Panc1 (cell line): ENCODE results near the gene IRX3. TPM values are rescaled to one million over a fixed set of nuclear protein-coding genes. Genes with fewer than 3 reads are reported as not detected.

Experiments
- ATAC-seq: fragments of 200-7000 bp; cut with Tn5 transposase; 2 replicates; pipeline ENCODE4 v1.9.1; 2020; ENCODE audit warnings: mild to moderate bottlenecking, moderate library complexity
- BruUV-seq: library from RNA; stranded (reverse); fragments of 400-500 nt; replicated peaks from 2 replicates; lab custom pipeline; 2021; lab: Mats Ljungman, UMichigan
- CTCF ChIA-PET: fragments of 300-600 bp; sonication (Branson Sonifier 250); formaldehyde crosslinking; loops from one replicate; lab custom pipeline; 2022; ENCODE audit warnings: antibody characterized with exemption; lab: Charles Lee
- POLR2A ChIA-PET: fragments of 300-600 bp; sonication (Branson Sonifier 250); formaldehyde crosslinking; loops from one replicate; lab custom pipeline; 2022; ENCODE audit warnings: antibody characterized with exemption; lab: Charles Lee
- DNase-seq: peaks from one replicate; pipeline ENCODE4 v3.0.0-alpha.2; 2010; ENCODE audit warnings: low read depth, low spot score
- H3K27ac ChIP-seq: 2 replicates; pipeline ENCODE4 v1.5.1; 2011; ENCODE audit warnings: mild to moderate bottlenecking, low read length, inconsistent platforms
- H3K27me3 ChIP-seq: fragments of 200-500 bp; sonication (Bioruptor generic); 2 replicates; pipeline ENCODE4 v1.6.0; 2014; ENCODE audit warnings: low read length, inconsistent platforms; ENCODE audit not compliant: control insufficient read depth, insufficient read depth
- H3K36me3 ChIP-seq: fragments of 200-500 bp; sonication (Bioruptor generic); 2 replicates; pipeline ENCODE4 v1.5.1; 2014; ENCODE audit warnings: inconsistent platforms, mild to moderate bottlenecking, low read length, moderate library complexity; ENCODE audit not compliant: control insufficient read depth, insufficient read depth
- H3K4me1 ChIP-seq: 2 replicates; pipeline ENCODE4 v1.5.1; 2011; ENCODE audit warnings: inconsistent platforms, mild to moderate bottlenecking, low read length, moderate library complexity; ENCODE audit not compliant: control insufficient read depth, insufficient read depth
- H3K4me3 ChIP-seq, 2 experiments: 2 replicates each; pipeline ENCODE4 v1.5.1; 2011 to 2012; ENCODE audit warnings: low read depth in 2 of 2, low read length in 2 of 2, mild to moderate bottlenecking in 2 of 2, inconsistent platforms in 1 of 2, moderate library complexity in 1 of 2
- H3K9me3 ChIP-seq: fragments of 200-500 bp; sonication (Bioruptor generic); 2 replicates; pipeline ENCODE4 v1.5.1; 2014; ENCODE audit warnings: low read depth, mild to moderate bottlenecking, inconsistent platforms, low read length, moderate library complexity; ENCODE audit not compliant: control insufficient read depth, insufficient read depth
- POLR2AphosphoS5 ChIP-seq: IDR thresholded peaks from 2 replicates; pipeline ENCODE4 v1.6.1; 2012; ENCODE audit warnings: mild to moderate bottlenecking, low read depth, low read length, moderate library complexity
- SIN3A ChIP-seq: IDR thresholded peaks from 2 replicates; pipeline ENCODE4 v1.6.1; 2012; ENCODE audit warnings: low read depth, mild to moderate bottlenecking, low read length, moderate library complexity, borderline replicate concordance; ENCODE audit not compliant: insufficient read depth
- TCF7L2 ChIP-seq: IDR thresholded peaks from 2 replicates; pipeline ENCODE4 v1.6.1; 2011; ENCODE audit warnings: mild to moderate bottlenecking, low read depth, low read length, inconsistent platforms
- in situ Hi-C: cut with HindIII; loops from 2 replicates; pipeline ENCODE4 v1.10.0; 2016; ENCODE audit warnings: low sequenced_read_pairs, low pct_unique_long_range_greater_than_20kb
- intact Hi-C: fragments of 100-400 bp; cut with micrococcal nuclease; formaldehyde crosslinking; loops from one replicate; pipeline ENCODE4 v1.10.0; 2022; ENCODE audit not compliant: unreplicated experiment
- total RNA-seq: library from RNA; stranded (reverse); gene quantifications from one replicate; pipeline ENCODE4 v1.2.1, GENCODE V29; 2021; ENCODE audit not compliant: unreplicated experiment
- TF ChIP-seq, protein P1 (sequence below), 2 experiments: IDR thresholded peaks; 2 replicates each; pipeline ENCODE4 v1.6.1; 2011 to 2012; ENCODE audit warnings: low read depth in 2 of 2, control low read depth in 1 of 2, low read length in 1 of 2, mild to moderate bottlenecking in 1 of 2, moderate library complexity in 1 of 2; ENCODE audit not compliant: insufficient read depth in 1 of 2
- TF ChIP-seq, protein P2 (sequence below): fragments of 450-650 bp; IDR thresholded peaks from 2 replicates; pipeline ENCODE4 v1.5.1; 2017; ENCODE audit warnings: mild to moderate bottlenecking

Gene IRX3
- total RNA-seq, 1 experiment from 2014 or later = 7.0 TPM

DNA sequence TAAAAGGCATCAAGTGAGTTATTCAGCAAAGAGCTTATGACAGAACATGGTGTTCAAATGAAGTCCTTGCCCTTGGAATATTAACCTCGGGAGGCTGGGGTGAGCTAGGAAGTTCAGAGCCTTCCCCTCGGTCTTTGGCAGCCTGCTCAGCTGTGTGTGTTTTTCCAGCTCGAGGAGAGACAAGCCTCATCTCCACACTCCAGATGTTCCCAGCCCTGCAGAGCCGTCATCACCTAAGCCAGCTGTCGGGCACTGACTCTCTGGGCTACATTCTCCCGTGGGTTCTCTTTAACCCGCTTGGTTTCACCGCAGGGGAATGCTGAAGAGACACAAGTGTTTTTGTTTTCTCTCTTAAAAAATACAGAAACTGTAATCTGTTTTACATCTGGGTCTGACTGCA lies 47.1 kb downstream of the IRX3 start:
- Histone ChIP-seq H3K27me3 (no peaks in the 10 kb centered on the region), H3K9me3 (no peaks in the 10 kb centered on the region), H3K36me3 (no peaks in the 10 kb centered on the region), H3K4me1 (no peaks in the 10 kb centered on the region), H3K4me3 (no peak overlapping the region), H3K27ac (no peak overlapping the region)
- POLR2A ChIA-PET = no interaction called here
- DNase-seq (no peak), ATAC-seq (no peak)
- in situ Hi-C loops = no loop called here
- intact Hi-C loops = no loop called here
- CTCF ChIA-PET = no interaction called here
- TF ChIP-seq SIN3A = no peak
- TF ChIP-seq TCF7L2 = no peak
- TF ChIP-seq, protein P1, sequence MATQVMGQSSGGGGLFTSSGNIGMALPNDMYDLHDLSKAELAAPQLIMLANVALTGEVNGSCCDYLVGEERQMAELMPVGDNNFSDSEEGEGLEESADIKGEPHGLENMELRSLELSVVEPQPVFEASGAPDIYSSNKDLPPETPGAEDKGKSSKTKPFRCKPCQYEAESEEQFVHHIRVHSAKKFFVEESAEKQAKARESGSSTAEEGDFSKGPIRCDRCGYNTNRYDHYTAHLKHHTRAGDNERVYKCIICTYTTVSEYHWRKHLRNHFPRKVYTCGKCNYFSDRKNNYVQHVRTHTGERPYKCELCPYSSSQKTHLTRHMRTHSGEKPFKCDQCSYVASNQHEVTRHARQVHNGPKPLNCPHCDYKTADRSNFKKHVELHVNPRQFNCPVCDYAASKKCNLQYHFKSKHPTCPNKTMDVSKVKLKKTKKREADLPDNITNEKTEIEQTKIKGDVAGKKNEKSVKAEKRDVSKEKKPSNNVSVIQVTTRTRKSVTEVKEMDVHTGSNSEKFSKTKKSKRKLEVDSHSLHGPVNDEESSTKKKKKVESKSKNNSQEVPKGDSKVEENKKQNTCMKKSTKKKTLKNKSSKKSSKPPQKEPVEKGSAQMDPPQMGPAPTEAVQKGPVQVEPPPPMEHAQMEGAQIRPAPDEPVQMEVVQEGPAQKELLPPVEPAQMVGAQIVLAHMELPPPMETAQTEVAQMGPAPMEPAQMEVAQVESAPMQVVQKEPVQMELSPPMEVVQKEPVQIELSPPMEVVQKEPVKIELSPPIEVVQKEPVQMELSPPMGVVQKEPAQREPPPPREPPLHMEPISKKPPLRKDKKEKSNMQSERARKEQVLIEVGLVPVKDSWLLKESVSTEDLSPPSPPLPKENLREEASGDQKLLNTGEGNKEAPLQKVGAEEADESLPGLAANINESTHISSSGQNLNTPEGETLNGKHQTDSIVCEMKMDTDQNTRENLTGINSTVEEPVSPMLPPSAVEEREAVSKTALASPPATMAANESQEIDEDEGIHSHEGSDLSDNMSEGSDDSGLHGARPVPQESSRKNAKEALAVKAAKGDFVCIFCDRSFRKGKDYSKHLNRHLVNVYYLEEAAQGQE (IDR thresholded peaks at IDR 0.05; ENCODE audit: insufficient read depth in 1 of 2, low read depth in 2 of 2, low read length in 1 of 2) = no peak
- TF ChIP-seq POLR2AphosphoS5 = no peak
- TF ChIP-seq, protein P2, sequence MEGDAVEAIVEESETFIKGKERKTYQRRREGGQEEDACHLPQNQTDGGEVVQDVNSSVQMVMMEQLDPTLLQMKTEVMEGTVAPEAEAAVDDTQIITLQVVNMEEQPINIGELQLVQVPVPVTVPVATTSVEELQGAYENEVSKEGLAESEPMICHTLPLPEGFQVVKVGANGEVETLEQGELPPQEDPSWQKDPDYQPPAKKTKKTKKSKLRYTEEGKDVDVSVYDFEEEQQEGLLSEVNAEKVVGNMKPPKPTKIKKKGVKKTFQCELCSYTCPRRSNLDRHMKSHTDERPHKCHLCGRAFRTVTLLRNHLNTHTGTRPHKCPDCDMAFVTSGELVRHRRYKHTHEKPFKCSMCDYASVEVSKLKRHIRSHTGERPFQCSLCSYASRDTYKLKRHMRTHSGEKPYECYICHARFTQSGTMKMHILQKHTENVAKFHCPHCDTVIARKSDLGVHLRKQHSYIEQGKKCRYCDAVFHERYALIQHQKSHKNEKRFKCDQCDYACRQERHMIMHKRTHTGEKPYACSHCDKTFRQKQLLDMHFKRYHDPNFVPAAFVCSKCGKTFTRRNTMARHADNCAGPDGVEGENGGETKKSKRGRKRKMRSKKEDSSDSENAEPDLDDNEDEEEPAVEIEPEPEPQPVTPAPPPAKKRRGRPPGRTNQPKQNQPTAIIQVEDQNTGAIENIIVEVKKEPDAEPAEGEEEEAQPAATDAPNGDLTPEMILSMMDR = no peak
- no TSS peak for BruUV-seq

GRCh38 chr16:54236773-54237172 lies 49.8 kb downstream of the IRX3 start:
- DNase-seq = no peak
- no peaks in the 10 kb centered on the region for H3K27me3 ChIP-seq
- no peaks in the 10 kb centered on the region for H3K4me1 ChIP-seq
- intact Hi-C loops = no loop called here
- H3K27ac ChIP-seq = no peak overlapping the region
- H3K4me3 ChIP-seq = no peak overlapping the region
- POLR2A ChIA-PET = no interaction called here
- CTCF ChIA-PET = no interaction called here
- in situ Hi-C loops = no loop called here
- no TSS peak for BruUV-seq
- H3K36me3 ChIP-seq = no peaks in the 10 kb centered on the region
- no peaks in the 10 kb centered on the region for H3K9me3 ChIP-seq
- no peak for ATAC-seq
- TF ChIP-seq TCF7L2 = no peak
- TF ChIP-seq, protein P1 (IDR thresholded peaks at IDR 0.05; ENCODE audit: insufficient read depth in 1 of 2, low read depth in 2 of 2, low read length in 1 of 2) = no peak
- TF ChIP-seq, protein P2 = no peak
- no peak for TF ChIP-seq POLR2AphosphoS5
- no peak for TF ChIP-seq SIN3A
